HL-60 (cell line): ENCODE data around the gene SLC38A8.

Experiments used
- POLR2AphosphoS5 ChIP-seq: IDR thresholded peaks from 2 replicates; pipeline ENCODE4 v1.6.1; 2012; ENCODE audit warnings: low read depth
- TF ChIP-seq, protein P1 (sequence below): IDR thresholded peaks from one replicate; pipeline ENCODE4 v1.5.1; 2011; ENCODE audit warnings: low read length, control low read depth, inconsistent platforms; ENCODE audit not compliant: insufficient read depth
- TF ChIP-seq, protein P2 (sequence below): IDR thresholded peaks from 2 replicates; pipeline ENCODE4 v1.6.1; 2012; ENCODE audit warnings: low read depth; ENCODE audit not compliant: insufficient replicate concordance

DNA sequence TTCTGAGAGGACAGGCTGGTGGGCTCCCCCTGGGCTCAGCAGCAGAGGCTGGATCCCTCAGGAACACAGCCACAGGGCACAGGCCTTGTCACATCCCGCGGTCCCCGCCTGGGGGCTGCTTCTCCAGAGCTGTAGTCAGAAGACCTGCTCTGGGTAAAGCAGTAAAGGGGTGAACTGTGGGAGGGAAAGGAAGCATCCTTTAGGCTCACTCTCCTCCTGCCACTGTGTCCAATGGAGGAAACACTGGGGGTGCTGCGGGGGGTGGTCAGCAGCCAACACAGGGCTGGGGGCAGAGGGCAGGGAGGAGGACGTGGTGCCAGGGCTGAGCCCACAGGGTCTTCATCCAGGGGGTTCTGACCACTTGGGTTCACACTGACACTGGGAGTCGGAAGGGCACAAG lies 5.0 kb upstream of the SLC38A8 start:
- TF ChIP-seq, protein P1, sequence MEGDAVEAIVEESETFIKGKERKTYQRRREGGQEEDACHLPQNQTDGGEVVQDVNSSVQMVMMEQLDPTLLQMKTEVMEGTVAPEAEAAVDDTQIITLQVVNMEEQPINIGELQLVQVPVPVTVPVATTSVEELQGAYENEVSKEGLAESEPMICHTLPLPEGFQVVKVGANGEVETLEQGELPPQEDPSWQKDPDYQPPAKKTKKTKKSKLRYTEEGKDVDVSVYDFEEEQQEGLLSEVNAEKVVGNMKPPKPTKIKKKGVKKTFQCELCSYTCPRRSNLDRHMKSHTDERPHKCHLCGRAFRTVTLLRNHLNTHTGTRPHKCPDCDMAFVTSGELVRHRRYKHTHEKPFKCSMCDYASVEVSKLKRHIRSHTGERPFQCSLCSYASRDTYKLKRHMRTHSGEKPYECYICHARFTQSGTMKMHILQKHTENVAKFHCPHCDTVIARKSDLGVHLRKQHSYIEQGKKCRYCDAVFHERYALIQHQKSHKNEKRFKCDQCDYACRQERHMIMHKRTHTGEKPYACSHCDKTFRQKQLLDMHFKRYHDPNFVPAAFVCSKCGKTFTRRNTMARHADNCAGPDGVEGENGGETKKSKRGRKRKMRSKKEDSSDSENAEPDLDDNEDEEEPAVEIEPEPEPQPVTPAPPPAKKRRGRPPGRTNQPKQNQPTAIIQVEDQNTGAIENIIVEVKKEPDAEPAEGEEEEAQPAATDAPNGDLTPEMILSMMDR: no peak
- no peak for TF ChIP-seq POLR2AphosphoS5
- TF ChIP-seq, protein P2, sequence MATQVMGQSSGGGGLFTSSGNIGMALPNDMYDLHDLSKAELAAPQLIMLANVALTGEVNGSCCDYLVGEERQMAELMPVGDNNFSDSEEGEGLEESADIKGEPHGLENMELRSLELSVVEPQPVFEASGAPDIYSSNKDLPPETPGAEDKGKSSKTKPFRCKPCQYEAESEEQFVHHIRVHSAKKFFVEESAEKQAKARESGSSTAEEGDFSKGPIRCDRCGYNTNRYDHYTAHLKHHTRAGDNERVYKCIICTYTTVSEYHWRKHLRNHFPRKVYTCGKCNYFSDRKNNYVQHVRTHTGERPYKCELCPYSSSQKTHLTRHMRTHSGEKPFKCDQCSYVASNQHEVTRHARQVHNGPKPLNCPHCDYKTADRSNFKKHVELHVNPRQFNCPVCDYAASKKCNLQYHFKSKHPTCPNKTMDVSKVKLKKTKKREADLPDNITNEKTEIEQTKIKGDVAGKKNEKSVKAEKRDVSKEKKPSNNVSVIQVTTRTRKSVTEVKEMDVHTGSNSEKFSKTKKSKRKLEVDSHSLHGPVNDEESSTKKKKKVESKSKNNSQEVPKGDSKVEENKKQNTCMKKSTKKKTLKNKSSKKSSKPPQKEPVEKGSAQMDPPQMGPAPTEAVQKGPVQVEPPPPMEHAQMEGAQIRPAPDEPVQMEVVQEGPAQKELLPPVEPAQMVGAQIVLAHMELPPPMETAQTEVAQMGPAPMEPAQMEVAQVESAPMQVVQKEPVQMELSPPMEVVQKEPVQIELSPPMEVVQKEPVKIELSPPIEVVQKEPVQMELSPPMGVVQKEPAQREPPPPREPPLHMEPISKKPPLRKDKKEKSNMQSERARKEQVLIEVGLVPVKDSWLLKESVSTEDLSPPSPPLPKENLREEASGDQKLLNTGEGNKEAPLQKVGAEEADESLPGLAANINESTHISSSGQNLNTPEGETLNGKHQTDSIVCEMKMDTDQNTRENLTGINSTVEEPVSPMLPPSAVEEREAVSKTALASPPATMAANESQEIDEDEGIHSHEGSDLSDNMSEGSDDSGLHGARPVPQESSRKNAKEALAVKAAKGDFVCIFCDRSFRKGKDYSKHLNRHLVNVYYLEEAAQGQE: no peak
